Activated CD8-positive, alpha-beta T cell treated with anti-CD3 and anti-CD28 coated beads, Interleukin-2, amount 10 ng/mL, durations not matched to agents 7 days and 5 days (primary cell): ENCODE data around the gene MTMR12. TPM values are rescaled to one million over a fixed set of nuclear protein-coding genes. Genes with fewer than 3 reads are reported as not detected.

Experiments
- ATAC-seq: fragments of 150-1000 bp; cut with Tn5 transposase; one replicate; pipeline ENCODE4 v1.10.0; 2021; ENCODE audit warnings: moderate library complexity
- CTCF ChIA-PET: fragments of 350-600 bp; sonication (Branson Sonifier 250); formaldehyde crosslinking; loops from one replicate; lab custom pipeline; 2021; ENCODE audit warnings: antibody characterized with exemption; lab: Charles Lee
- POLR2A ChIA-PET: fragments of 350-600 bp; sonication (Branson Sonifier 250); formaldehyde crosslinking; loops from one replicate; lab custom pipeline; 2021; ENCODE audit warnings: antibody characterized with exemption; lab: Charles Lee
- DNase-seq: peaks from one replicate; pipeline ENCODE4 v3.0.0-alpha.2; 2020
- H3K27ac Mint-ChIP-seq: one replicate; pipeline ENCODE4 v1.8.0; 2021; ENCODE audit warnings: mild to moderate bottlenecking, mixed read lengths
- H3K27me3 Mint-ChIP-seq: one replicate; pipeline ENCODE4 v1.8.0; 2021; ENCODE audit warnings: low read depth, mixed read lengths
- H3K36me3 Mint-ChIP-seq: one replicate; pipeline ENCODE4 v1.8.0; 2021; ENCODE audit warnings: low read depth, mixed read lengths
- H3K4me1 Mint-ChIP-seq: one replicate; pipeline ENCODE4 v1.8.0; 2021; ENCODE audit warnings: low read depth, mixed read lengths
- H3K4me3 Mint-ChIP-seq: one replicate; pipeline ENCODE4 v1.8.0; 2021; ENCODE audit warnings: mild to moderate bottlenecking, mixed read lengths
- H3K9me3 Mint-ChIP-seq: one replicate; pipeline ENCODE4 v1.8.0; 2022; ENCODE audit warnings: mixed read lengths; ENCODE audit not compliant: insufficient read depth
- total RNA-seq, 2 experiments: library from RNA; stranded (reverse); gene quantifications; one replicate each; pipeline ENCODE4 v1.2.3, GENCODE V29; 2021

The MTMR12 gene
- total RNA-seq, 2 experiments from 2014 or later: 23.9 to 29.4 TPM

DNA sequence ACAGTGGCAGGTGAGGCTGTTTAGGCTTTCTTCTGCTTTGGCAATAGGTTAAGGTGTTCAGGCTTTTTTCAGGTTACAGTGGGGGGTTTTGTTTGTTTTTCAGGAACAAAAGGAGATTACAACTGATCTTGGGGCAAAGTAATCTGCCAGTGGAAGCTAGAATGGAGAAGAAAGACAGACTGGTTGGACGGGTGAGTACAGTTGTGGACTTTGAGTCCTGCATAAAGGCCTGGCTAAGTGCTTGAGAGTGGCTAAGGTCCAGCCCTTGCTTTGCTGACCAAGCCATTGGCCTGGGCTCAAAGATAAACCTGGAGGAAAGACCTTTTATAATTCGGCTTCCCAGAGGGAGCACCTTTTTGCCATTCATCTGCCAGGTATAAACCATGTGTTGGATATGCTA, 63.1 kb downstream of the MTMR12 start:
- Mint-ChIP-seq H3K27me3 (no peaks in the 10 kb centered on the region), H3K4me1 (no peaks in the 10 kb centered on the region), H3K4me3 (no peak overlapping the region), H3K9me3 (no peaks in the 10 kb centered on the region), H3K36me3 (peaks cover 41% of the 10 kb centered on the region), H3K27ac (no peak overlapping the region)
- ATAC-seq (no peak), DNase-seq (no peak)
- POLR2A ChIA-PET: no interaction called here
- CTCF ChIA-PET: interaction anchor here (1.2 kb wide), 1 partner anchor 81 kb away, joined by 4 read pairs; no protein-coding TSS in a partner anchor

DNA sequence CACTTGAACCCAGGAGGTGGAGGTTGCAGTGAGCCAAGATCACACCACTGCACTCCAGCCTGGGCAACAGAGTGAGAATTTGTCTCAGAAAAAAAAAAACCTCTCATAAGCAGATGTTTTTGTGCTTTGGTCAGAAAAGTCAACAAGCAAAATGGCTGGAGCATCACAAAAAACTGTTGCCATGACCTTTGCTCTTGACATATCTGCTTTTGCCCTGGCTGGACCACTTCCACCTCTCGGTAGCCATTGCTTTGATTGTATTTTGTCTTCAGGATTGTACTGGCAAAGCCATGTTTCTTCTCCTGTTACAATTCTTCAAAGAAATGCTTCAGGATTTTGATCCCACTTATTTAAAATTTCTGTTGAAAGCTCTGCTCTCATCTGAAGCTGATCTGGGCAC, 67.0 kb downstream of the MTMR12 start:
- H3K4me3 Mint-ChIP-seq: no peak overlapping the region
- H3K9me3 Mint-ChIP-seq: no peaks in the 10 kb centered on the region
- peaks cover 1% of the 10 kb centered on the region for H3K4me1 Mint-ChIP-seq
- CTCF ChIA-PET: no interaction called here
- DNase-seq (no peak), ATAC-seq (no peak)
- H3K27me3 Mint-ChIP-seq: no peaks in the 10 kb centered on the region
- H3K27ac Mint-ChIP-seq: no peak overlapping the region
- peaks cover 54% of the 10 kb centered on the region for H3K36me3 Mint-ChIP-seq
- POLR2A ChIA-PET: no interaction called here

DNA sequence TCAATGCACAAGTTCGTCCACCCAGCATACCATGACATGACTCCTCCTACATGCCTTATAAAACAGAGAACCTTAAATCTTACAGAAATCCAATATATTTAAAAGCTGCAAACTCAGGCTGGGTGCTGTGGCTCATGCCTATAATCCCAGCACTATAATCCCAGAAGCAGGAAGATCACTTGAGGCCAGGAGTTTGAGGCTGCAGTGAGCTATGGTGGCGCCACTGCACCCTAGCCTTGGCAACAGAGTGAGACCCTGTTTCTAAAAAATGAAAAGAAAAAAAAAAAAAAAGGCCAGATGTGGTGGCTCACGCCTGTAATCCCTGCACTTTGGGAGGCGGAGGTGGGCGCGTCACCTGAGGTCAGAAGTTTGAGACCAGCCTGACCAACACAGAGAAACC, 68.7 kb downstream of the MTMR12 start:
- ChIA-PET CTCF (interaction anchor here (0.6 to 2.7 kb wide), 3 partner anchors 11 to 86 kb away, joined by 3 to 10 read pairs (median 5); no protein-coding TSS in a partner anchor), POLR2A (no interaction called here)
- no peak overlapping the region for H3K4me3 Mint-ChIP-seq
- no peak for ATAC-seq
- H3K27ac Mint-ChIP-seq: no peak overlapping the region
- H3K4me1 Mint-ChIP-seq: peaks cover 1% of the 10 kb centered on the region
- DNase-seq: no peak
- no peaks in the 10 kb centered on the region for H3K27me3 Mint-ChIP-seq
- peaks cover 59% of the 10 kb centered on the region for H3K36me3 Mint-ChIP-seq
- H3K9me3 Mint-ChIP-seq: no peaks in the 10 kb centered on the region

DNA sequence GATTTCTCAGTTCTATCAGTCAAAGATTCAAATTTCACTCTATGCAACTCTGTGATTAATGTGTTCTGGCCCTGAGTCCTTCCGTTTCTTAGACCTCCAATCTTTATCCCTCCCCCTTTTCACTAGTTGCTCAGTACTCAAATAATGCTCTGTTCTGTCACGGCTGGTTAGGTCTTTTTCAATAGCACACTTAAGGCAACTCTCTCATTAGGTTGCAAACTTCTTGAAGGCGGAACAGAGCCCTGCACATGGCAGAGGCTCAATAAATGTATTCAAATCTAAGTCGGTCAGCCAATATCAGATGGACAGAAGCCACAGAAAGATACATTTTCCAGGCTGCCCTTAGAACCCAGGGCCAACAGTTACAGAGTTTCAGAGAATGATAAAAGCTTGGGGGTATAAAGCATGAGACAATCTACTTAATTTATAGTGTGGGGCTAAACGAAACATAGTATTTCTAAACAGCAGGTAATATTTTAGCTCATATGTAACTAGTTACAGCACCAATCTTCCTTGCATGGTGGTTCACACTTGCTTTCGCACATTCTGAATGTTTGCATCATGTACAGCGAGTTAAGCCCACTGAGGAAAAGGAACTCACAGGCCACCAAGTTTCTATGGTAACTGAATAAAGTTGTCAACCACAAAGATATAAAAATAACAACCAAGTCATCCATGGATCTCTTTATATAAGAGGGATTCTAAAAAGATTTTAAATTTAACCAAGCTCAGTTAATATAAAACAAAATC, 71.5 kb downstream of the MTMR12 start:
- ATAC-seq (no peak), DNase-seq (no peak)
- Mint-ChIP-seq H3K4me3 (no peak overlapping the region), H3K9me3 (no peaks in the 10 kb centered on the region), H3K27ac (peak overlapping the region; percentile 22), H3K36me3 (peaks cover 39% of the 10 kb centered on the region), H3K4me1 (peaks cover 1% of the 10 kb centered on the region), H3K27me3 (no peaks in the 10 kb centered on the region)
- POLR2A ChIA-PET: no interaction called here
- CTCF ChIA-PET: interaction anchor here (1.0 to 1.6 kb wide), 3 partner anchors 9 to 89 kb away, joined by 3 to 16 read pairs (median 5); no protein-coding TSS in a partner anchor

DNA sequence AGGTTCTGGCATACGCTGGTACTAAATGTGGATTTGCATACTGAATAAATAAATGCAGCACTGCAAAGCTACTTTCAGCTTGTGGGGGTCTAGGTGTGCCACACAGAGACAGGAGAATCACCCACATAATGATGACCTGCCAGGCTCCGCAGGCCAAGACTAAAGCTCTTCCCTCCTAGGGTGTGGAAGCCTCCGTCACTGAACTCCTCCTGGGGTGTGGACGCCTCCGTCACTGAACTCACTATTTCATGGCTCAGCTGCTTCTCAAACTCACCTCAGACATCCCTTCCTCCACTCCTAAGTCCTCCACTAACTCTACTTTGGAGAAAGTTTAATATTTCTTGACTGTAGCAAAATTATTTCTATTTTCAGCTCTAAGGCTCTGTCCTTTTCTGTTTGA, 73.4 kb downstream of the MTMR12 start:
- ChIA-PET POLR2A (no interaction called here), CTCF (no interaction called here)
- Mint-ChIP-seq H3K4me3 (no peak overlapping the region), H3K27ac (peak overlapping the region; percentile 9), H3K36me3 (peaks cover 34% of the 10 kb centered on the region), H3K4me1 (peaks cover 1% of the 10 kb centered on the region), H3K9me3 (no peaks in the 10 kb centered on the region), H3K27me3 (no peaks in the 10 kb centered on the region)
- DNase-seq: no peak
- no peak for ATAC-seq

DNA sequence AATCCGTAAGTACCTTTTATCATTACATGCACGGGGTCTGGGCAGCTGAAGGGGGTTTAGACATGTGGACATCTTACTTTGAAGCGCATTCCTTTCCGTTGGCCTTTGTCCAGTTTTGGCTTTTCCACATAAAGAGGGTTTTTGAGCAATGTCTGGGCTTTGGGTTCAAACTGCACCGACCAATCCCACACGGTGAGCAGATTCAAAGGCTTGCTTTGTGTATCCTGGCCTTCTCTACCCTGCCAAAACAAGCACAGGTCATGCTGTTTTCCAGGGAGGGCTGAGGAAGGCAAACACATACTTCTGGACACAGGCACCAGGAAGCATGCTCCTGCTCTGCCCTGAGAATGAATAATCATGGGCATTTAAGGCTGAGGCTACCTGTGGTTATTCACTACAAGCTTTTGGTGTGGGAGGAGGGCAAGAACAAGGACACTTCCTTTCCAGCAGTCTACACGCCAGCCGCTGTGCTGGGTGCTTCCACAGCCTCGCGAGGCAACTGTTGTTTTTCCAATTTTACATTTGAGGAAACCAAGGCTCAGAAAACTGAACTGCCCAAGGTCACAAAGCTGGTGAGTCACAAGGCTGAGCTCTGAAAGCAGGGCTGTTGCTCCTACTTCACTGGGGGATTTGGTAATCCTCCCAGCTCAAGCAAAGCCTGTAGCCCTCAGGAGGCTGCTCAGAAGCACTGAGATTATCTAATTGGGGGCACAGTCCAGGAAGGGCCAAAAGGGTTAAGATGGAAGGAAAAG, 78.9 kb downstream of the MTMR12 start:
- H3K36me3 Mint-ChIP-seq: peaks cover 30% of the 10 kb centered on the region
- H3K9me3 Mint-ChIP-seq: no peaks in the 10 kb centered on the region
- DNase-seq (no peak), ATAC-seq (no peak)
- ChIA-PET POLR2A (interaction anchor here (1.6 kb wide), 1 partner anchor 60 kb away, joined by 5 read pairs; the partner anchor contains the start of gene GOLPH3), CTCF (interaction anchor here (1.1 to 6.9 kb wide), 5 partner anchors 8 to 378 kb away, joined by 3 to 134 read pairs (median 16); no protein-coding TSS in a partner anchor)
- H3K4me1 Mint-ChIP-seq: peaks cover 6% of the 10 kb centered on the region
- no peaks in the 10 kb centered on the region for H3K27me3 Mint-ChIP-seq
- H3K27ac Mint-ChIP-seq: no peak overlapping the region
- H3K4me3 Mint-ChIP-seq: no peak overlapping the region

DNA sequence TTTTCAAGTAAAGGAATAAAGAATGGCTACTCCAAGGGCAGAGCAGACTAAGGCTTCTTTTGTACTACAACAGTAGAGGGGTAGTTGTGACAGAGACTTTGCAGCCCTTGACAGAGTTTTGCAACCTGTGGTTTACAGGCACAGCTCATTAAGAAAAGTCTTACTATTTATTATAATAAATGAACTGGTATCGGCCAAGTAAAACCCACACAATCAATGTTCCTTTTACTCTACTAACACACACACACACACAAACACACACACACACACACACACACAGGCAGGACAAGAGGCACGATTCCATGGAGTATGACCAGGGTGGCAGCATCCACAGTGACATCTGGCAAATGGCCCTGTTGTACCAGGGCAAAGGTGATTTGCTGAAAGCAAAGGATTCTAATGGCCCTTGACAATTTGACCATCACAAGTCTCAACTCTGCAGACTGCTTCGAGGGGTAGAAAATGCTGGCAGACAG, 79.5 kb downstream of the MTMR12 start:
- Mint-ChIP-seq H3K27me3 (no peaks in the 10 kb centered on the region), H3K36me3 (peaks cover 34% of the 10 kb centered on the region), H3K9me3 (no peaks in the 10 kb centered on the region), H3K4me3 (no peak overlapping the region), H3K27ac (no peak overlapping the region), H3K4me1 (peaks cover 6% of the 10 kb centered on the region)
- DNase-seq: no peak
- POLR2A ChIA-PET: interaction anchor here (0.6 to 1.6 kb wide), 2 partner anchors 9 to 60 kb away, joined by 3 to 5 read pairs; partner anchors contain the start of gene GOLPH3
- no peak for ATAC-seq
- CTCF ChIA-PET: interaction anchor here (1.1 to 6.9 kb wide), 19 partner anchors 8 to 379 kb away, joined by 3 to 134 read pairs (median 7); no protein-coding TSS in a partner anchor

DNA sequence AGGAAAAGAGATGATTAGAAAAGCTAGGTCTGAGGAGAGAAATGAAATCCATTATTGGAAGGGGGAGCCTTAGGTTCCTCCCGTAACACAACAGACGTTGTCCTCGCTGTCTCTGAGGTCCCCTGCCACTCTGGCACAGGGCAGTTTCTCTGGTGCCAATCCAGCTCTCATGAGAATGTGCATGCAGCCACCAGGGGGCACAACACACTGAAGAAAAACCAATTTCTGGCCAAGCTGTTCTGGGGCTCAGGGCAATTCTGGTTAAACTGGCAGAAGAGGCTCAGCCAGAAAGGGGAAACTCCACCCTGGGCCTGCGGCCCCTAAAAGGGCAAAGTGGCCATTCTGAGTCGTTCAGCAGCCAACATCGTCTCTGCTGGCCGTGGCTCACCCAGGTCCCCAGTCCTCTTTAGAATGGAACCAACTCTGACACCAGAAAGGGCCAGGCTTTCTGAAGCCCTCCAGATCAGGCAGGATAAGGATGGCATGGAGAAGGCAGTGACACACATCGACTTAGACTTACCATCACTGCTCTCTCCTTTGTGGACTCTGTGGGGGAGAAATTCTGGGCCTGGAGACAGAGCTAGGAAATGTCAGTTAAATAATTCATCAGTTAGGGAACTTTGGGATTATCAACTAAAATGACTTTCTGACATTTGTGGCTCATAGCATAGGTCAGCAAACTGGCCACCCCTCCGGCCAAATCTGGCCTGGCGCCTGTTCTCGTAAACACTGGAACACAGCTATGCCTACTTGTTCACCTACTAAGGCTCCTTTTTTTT, 80.1 kb downstream of the MTMR12 start:
- no peaks in the 10 kb centered on the region for H3K27me3 Mint-ChIP-seq
- CTCF ChIA-PET: interaction anchor here (0.5 to 6.9 kb wide), 43 partner anchors 9 to 381 kb away, joined by 3 to 134 read pairs (median 4); no protein-coding TSS in a partner anchor
- peak; percentile 91 for ATAC-seq
- peaks cover 34% of the 10 kb centered on the region for H3K36me3 Mint-ChIP-seq
- peak overlapping the region; percentile 52 for H3K27ac Mint-ChIP-seq
- H3K4me1 Mint-ChIP-seq: peaks cover 6% of the 10 kb centered on the region
- H3K9me3 Mint-ChIP-seq: no peaks in the 10 kb centered on the region
- H3K4me3 Mint-ChIP-seq: no peak overlapping the region
- POLR2A ChIA-PET: interaction anchor here (0.6 to 1.6 kb wide), 3 partner anchors 10 to 95 kb away, joined by 3 to 5 read pairs (median 3); partner anchors contain the start of gene GOLPH3
- DNase-seq: peak; percentile 84

DNA sequence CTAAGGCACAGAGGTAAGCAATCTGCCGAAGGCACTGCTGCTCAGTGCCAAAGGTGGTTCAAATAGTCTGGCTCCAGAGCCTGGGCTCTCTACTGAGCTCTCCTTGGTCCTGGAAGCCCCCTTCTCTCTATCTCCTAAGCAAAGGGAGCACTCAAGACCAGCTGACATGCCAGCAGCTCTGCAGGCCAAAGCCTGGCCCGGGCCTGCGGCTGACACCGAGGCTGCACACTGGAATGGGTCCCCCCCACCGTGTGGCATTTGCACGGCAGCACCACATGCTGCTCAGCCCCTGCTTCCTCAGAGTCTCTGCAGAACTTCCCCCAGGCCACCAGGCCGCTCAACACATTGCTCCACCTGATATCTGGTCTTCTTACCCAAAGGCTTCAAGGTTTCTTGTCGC, 80.8 kb downstream of the MTMR12 start:
- H3K36me3 Mint-ChIP-seq: peaks cover 31% of the 10 kb centered on the region
- H3K27ac Mint-ChIP-seq: peak overlapping the region; percentile 43
- ATAC-seq (no peak), DNase-seq (no peak)
- ChIA-PET POLR2A (interaction anchor here (1.1 kb wide), 1 partner anchor 96 kb away, joined by 3 read pairs; no protein-coding TSS in a partner anchor), CTCF (interaction anchor here (0.5 to 6.9 kb wide), 42 partner anchors 9 to 382 kb away, joined by 3 to 134 read pairs (median 4); no protein-coding TSS in a partner anchor)
- H3K27me3 Mint-ChIP-seq: no peaks in the 10 kb centered on the region
- peaks cover 6% of the 10 kb centered on the region for H3K4me1 Mint-ChIP-seq
- H3K4me3 Mint-ChIP-seq: no peak overlapping the region
- H3K9me3 Mint-ChIP-seq: no peaks in the 10 kb centered on the region

DNA sequence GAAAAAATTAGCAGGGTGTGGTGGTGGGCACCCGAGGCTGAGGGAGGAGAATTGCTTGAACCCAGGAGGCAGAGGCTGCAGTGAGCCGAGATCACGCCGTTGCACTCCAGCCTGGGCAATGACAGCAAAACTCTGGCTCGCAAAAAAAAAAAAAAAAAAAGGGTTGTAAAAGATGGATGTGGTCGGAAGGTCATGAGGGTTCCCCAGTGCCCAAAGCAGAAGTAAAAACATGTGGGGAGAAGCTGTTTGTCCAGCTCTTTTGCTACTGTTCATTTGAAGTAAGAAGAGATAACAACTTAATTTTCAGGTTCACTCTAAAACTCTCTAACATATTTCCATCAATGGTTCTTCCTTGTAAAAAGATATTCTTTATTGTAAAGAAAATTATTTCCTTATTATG, 81.5 kb downstream of the MTMR12 start:
- peaks cover 28% of the 10 kb centered on the region for H3K36me3 Mint-ChIP-seq
- CTCF ChIA-PET: interaction anchor here (0.8 to 6.9 kb wide), 13 partner anchors 9 to 381 kb away, joined by 3 to 134 read pairs (median 7); no protein-coding TSS in a partner anchor

More for the DNA sequence above, 81.5 kb downstream of the MTMR12 start:
- Mint-ChIP-seq H3K9me3 (no peaks in the 10 kb centered on the region), H3K27ac (no peak overlapping the region), H3K27me3 (no peaks in the 10 kb centered on the region), H3K4me3 (no peak overlapping the region), H3K4me1 (peaks cover 6% of the 10 kb centered on the region)
- POLR2A ChIA-PET: interaction anchor here (1.1 kb wide), 1 partner anchor 97 kb away, joined by 3 read pairs; no protein-coding TSS in a partner anchor
- DNase-seq: no peak
- no peak for ATAC-seq
